IMR-90 (cell line): ENCODE data around the gene BRAF.

Experiments used
- CEBPB ChIP-seq: IDR thresholded peaks from 2 replicates; pipeline ENCODE4 v1.6.1; 2012; ENCODE audit warnings: low read depth, low read length, improper control_type of control experiment
- FOS ChIP-seq: fragments of 150-350 bp; IDR thresholded peaks from 2 replicates; pipeline ENCODE4 v1.6.1; 2016; ENCODE audit warnings: low read depth, low read length
- MAFK ChIP-seq: IDR thresholded peaks from 2 replicates; pipeline ENCODE4 v1.6.1; 2012; ENCODE audit warnings: low read depth, low read length, improper control_type of control experiment
- MXI1 ChIP-seq: IDR thresholded peaks from 2 replicates; pipeline ENCODE4 v1.6.1; 2012; ENCODE audit warnings: low read depth, mild to moderate bottlenecking, low read length, moderate library complexity, borderline replicate concordance
- POLR2A ChIP-seq: IDR thresholded peaks from 2 replicates; pipeline ENCODE4 v1.6.1; 2012; ENCODE audit warnings: mild to moderate bottlenecking, low read depth, low read length
- RAD21 ChIP-seq: IDR thresholded peaks from 2 replicates; pipeline ENCODE4 v1.6.1; 2012; ENCODE audit warnings: low read length, improper control_type of control experiment
- RCOR1 ChIP-seq: IDR thresholded peaks from 2 replicates; pipeline ENCODE4 v1.6.1; 2012; ENCODE audit warnings: mild to moderate bottlenecking, low read length, improper control_type of control experiment; ENCODE audit not compliant: insufficient replicate concordance
- RFX5 ChIP-seq: IDR thresholded peaks from 2 replicates; pipeline ENCODE4 v1.8.0; 2012; ENCODE audit warnings: low read depth, mild to moderate bottlenecking, low read length, moderate library complexity
- SMC3 ChIP-seq: fragments of 150-350 bp; IDR thresholded peaks from 2 replicates; pipeline ENCODE4 v1.6.1; 2016; ENCODE audit warnings: low read depth, mild to moderate bottlenecking, antibody characterized with exemption, low read length, moderate library complexity
- TF ChIP-seq, protein P1 (sequence below): conservative IDR thresholded peaks from 2 replicates; pipeline ENCODE4 v1.5.1; 2012; ENCODE audit warnings: mild to moderate bottlenecking, low read depth, low read length, improper control_type of control experiment
- TF ChIP-seq, protein P2 (sequence below): fragments of 150-350 bp; IDR thresholded peaks from 2 replicates; pipeline ENCODE4 v1.6.1; 2017; ENCODE audit warnings: mild to moderate bottlenecking, antibody characterized with exemption, low read length, low read depth
- TF ChIP-seq, protein P3 (sequence below): fragments of 150-350 bp; IDR thresholded peaks from 2 replicates; pipeline ENCODE4 v1.6.1; 2016; ENCODE audit warnings: low read depth, mild to moderate bottlenecking, low read length, moderate library complexity, borderline replicate concordance

DNA sequence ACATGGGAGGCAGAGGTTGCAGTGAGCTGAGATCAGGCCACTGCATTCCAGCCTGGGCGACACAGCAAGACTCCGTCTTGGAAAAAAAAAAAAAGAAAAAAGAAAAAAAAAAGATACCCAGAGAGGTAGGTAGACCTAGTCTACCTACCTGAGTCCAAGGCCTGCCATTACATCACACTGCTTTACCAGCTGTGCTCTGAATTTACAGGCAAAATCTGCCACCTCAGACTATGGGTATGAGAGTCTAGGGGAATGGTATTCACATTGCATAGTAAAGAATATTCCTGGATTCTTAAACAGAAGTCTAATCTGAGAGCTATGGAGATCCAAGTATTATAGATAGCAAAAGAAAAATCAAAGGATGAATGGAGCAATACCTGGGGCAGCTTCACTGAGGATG is 178.0 kb downstream of the BRAF start:
- TF ChIP-seq, protein P1, sequence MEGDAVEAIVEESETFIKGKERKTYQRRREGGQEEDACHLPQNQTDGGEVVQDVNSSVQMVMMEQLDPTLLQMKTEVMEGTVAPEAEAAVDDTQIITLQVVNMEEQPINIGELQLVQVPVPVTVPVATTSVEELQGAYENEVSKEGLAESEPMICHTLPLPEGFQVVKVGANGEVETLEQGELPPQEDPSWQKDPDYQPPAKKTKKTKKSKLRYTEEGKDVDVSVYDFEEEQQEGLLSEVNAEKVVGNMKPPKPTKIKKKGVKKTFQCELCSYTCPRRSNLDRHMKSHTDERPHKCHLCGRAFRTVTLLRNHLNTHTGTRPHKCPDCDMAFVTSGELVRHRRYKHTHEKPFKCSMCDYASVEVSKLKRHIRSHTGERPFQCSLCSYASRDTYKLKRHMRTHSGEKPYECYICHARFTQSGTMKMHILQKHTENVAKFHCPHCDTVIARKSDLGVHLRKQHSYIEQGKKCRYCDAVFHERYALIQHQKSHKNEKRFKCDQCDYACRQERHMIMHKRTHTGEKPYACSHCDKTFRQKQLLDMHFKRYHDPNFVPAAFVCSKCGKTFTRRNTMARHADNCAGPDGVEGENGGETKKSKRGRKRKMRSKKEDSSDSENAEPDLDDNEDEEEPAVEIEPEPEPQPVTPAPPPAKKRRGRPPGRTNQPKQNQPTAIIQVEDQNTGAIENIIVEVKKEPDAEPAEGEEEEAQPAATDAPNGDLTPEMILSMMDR = no peak
- TF ChIP-seq POLR2A (no peak), RFX5 (no peak), RAD21 (no peak), CEBPB (no peak), MXI1 (no peak), FOS (no peak), MAFK (no peak), SMC3 (no peak), RCOR1 (no peak)
- TF ChIP-seq, protein P2, sequence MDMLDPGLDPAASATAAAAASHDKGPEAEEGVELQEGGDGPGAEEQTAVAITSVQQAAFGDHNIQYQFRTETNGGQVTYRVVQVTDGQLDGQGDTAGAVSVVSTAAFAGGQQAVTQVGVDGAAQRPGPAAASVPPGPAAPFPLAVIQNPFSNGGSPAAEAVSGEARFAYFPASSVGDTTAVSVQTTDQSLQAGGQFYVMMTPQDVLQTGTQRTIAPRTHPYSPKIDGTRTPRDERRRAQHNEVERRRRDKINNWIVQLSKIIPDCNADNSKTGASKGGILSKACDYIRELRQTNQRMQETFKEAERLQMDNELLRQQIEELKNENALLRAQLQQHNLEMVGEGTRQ = no peak
- TF ChIP-seq, protein P3, sequence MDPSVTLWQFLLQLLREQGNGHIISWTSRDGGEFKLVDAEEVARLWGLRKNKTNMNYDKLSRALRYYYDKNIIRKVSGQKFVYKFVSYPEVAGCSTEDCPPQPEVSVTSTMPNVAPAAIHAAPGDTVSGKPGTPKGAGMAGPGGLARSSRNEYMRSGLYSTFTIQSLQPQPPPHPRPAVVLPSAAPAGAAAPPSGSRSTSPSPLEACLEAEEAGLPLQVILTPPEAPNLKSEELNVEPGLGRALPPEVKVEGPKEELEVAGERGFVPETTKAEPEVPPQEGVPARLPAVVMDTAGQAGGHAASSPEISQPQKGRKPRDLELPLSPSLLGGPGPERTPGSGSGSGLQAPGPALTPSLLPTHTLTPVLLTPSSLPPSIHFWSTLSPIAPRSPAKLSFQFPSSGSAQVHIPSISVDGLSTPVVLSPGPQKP = no peak
